Fibroblast of lung (primary cell): Measurements from ENCODE around the gene ROBO3. TPM values are rescaled to one million over a fixed set of nuclear protein-coding genes. Genes with fewer than 3 reads are reported as not detected.

ENCODE experiments used
- DNase-seq, 2 donors: peaks; one replicate each; pipeline versions ENCODE4 v3.0.0 to v3.0.0-alpha.2; 2010; ENCODE audit warnings: low read depth in 2 of 2
- H2AFZ ChIP-seq: 2 replicates; pipeline ENCODE4 v1.5.1; 2012; ENCODE audit warnings: low read length, control low read depth, inconsistent platforms
- H3K27ac ChIP-seq: 2 replicates; pipeline ENCODE4 v1.5.1; 2011; ENCODE audit warnings: low read length, control low read depth; ENCODE audit not compliant: insufficient read depth
- H3K27me3 ChIP-seq: 2 replicates; pipeline ENCODE4 v1.5.1; 2011; ENCODE audit warnings: mild to moderate bottlenecking, low read length; ENCODE audit not compliant: control insufficient read depth, insufficient read depth
- H3K36me3 ChIP-seq: 2 replicates; pipeline ENCODE4 v1.5.1; 2011; ENCODE audit warnings: low read length; ENCODE audit not compliant: control insufficient read depth, insufficient read depth
- H3K4me1 ChIP-seq: 2 replicates; pipeline ENCODE4 v1.5.1; 2011; ENCODE audit warnings: low read length; ENCODE audit not compliant: control insufficient read depth, insufficient read depth; ENCODE audit errors: extremely low read depth
- H3K4me2 ChIP-seq: 2 replicates; pipeline ENCODE4 v1.5.1; 2011; ENCODE audit warnings: low read length, control low read depth; ENCODE audit not compliant: insufficient read depth; ENCODE audit errors: extremely low read depth
- H3K4me3 ChIP-seq, 4 experiments: fragments of 200-600 bp in 1 of 4; sonication (generic) in 1 of 4; replicated peaks in 1 of 4; 2 replicates each; pipeline ENCODE4 v1.5.1; 2011 to 2016; ENCODE audit warnings: low read length in 4 of 4, low read depth in 3 of 4, mild to moderate bottlenecking in 3 of 4, control low read depth in 2 of 4, inconsistent platforms in 1 of 4, mixed read lengths in 1 of 4; ENCODE audit not compliant: insufficient read depth in 1 of 4; ENCODE audit errors: control extremely low read depth in 1 of 4
- H3K79me2 ChIP-seq: 2 replicates; pipeline ENCODE4 v1.5.1; 2012; ENCODE audit warnings: mild to moderate bottlenecking, low read length, inconsistent platforms; ENCODE audit not compliant: control insufficient read depth, insufficient read depth
- H3K9ac ChIP-seq: 2 replicates; pipeline ENCODE4 v1.5.1; 2011; ENCODE audit warnings: mild to moderate bottlenecking, low read length, control low read depth; ENCODE audit not compliant: insufficient read depth
- H3K9me3 ChIP-seq: 2 replicates; pipeline ENCODE4 v1.5.1; 2012; ENCODE audit warnings: low read depth, low read length; ENCODE audit not compliant: control insufficient read depth, insufficient read depth
- H4K20me1 ChIP-seq: 2 replicates; pipeline ENCODE4 v1.5.1; 2011; ENCODE audit warnings: low read length; ENCODE audit not compliant: control insufficient read depth, insufficient read depth; ENCODE audit errors: extremely low read depth
- EZH2 ChIP-seq: IDR thresholded peaks from 2 replicates; pipeline ENCODE4 v1.5.1; 2012; ENCODE audit warnings: low read length, control low read depth, mild to moderate bottlenecking; ENCODE audit errors: missing control alignments
- polyA plus RNA-seq, 2 donors: library from polyadenylated mRNA; depleted of rRNA in 1 of 2; stranded (reverse) in 1 of 2; unstranded in 1 of 2; fragments of >200 nt; gene quantifications; 2 replicates each; pipeline ENCODE4 v1.2.1, GENCODE V29; 2011 to 2012; ENCODE audit warnings: missing spikeins in 1 of 2
- total RNA-seq: library from RNA; depleted of rRNA; stranded (reverse); fragments of >200 nt; gene quantifications from 2 replicates; pipeline ENCODE4 v1.2.1, GENCODE V29; 2014
- TF ChIP-seq, protein P1 (sequence below), 2 donors: IDR thresholded peaks in 1 of 2; conservative IDR thresholded peaks in 1 of 2; 1 replicate in 1 of 2; 2 replicates in 1 of 2; pipeline ENCODE4 v1.5.1; 2011 to 2012; ENCODE audit warnings: low read length in 2 of 2, control low read depth in 1 of 2, inconsistent platforms in 1 of 2, low read depth in 1 of 2, mild to moderate bottlenecking in 1 of 2

ROBO3 gene
- total and polyA plus RNA-seq, 2 donors (not counting 1 experiment from before 2014, with no cell fraction given) = 7.2 to 25.4 TPM

DNA sequence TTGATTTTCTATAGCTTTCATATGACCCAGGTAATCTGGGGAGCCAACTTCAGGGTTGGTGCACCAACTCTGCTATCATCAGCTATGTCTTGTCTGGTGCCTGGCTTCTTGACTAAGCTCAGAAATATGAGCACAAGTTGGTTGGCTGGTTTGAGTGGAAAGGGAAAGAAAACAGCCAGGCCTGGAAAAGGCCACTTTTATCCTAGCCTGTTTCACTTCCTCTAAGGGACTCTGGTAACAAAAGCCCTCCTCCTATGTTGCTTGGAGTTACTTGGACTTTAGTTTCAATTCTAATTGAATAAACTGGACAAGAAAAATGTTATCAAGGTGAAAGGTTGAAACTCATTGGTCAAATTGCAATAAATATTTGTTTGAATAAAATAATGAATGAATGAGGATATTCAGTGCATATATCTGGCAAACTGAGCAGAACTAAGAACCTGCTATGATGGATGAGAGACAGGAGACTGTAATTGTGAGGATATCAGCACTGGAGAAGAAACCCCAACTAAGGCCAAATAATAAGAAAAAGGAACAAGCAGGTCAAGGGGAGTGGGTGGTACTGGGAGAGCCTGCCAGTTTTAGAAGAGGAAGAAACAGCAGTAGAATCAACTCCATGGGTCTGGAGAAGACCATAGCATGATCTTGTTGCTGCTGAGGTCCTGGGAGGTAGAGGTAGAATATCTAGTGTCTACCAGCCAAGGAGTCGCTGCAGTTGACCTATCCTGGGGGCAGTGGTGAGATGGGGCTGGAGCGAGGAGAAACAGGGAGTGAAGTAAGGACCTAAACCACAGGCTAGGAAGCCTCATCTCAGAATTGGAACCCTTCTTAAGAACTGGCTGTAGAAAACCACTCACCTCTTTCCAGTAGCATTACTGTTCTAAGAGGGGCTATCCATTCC is 24.2 kb downstream of the ROBO3 start:
- Histone ChIP-seq H3K4me1 (peaks cover 3% of the 10 kb centered on the region), H2AFZ (no peak overlapping the region), H3K9ac (no peak overlapping the region), H3K36me3 (no peaks in the 10 kb centered on the region), H3K4me3 (no peak overlapping the region), H3K4me2 (no peak overlapping the region), H4K20me1 (no peaks in the 10 kb centered on the region), H3K79me2 (no peaks in the 10 kb centered on the region), H3K9me3 (no peaks in the 10 kb centered on the region), H3K27me3 (no peaks in the 10 kb centered on the region), H3K27ac (no peak overlapping the region)
- TF ChIP-seq, protein P1, sequence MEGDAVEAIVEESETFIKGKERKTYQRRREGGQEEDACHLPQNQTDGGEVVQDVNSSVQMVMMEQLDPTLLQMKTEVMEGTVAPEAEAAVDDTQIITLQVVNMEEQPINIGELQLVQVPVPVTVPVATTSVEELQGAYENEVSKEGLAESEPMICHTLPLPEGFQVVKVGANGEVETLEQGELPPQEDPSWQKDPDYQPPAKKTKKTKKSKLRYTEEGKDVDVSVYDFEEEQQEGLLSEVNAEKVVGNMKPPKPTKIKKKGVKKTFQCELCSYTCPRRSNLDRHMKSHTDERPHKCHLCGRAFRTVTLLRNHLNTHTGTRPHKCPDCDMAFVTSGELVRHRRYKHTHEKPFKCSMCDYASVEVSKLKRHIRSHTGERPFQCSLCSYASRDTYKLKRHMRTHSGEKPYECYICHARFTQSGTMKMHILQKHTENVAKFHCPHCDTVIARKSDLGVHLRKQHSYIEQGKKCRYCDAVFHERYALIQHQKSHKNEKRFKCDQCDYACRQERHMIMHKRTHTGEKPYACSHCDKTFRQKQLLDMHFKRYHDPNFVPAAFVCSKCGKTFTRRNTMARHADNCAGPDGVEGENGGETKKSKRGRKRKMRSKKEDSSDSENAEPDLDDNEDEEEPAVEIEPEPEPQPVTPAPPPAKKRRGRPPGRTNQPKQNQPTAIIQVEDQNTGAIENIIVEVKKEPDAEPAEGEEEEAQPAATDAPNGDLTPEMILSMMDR (conservative IDR thresholded peaks at IDR 0.05 in 1 of 2, IDR thresholded peaks at IDR 0.05 in 1 of 2; ENCODE audit: low read depth in 1 of 2, low read length in 2 of 2) = no peak
- TF ChIP-seq EZH2 = no peak
- no peak for DNase-seq

DNA sequence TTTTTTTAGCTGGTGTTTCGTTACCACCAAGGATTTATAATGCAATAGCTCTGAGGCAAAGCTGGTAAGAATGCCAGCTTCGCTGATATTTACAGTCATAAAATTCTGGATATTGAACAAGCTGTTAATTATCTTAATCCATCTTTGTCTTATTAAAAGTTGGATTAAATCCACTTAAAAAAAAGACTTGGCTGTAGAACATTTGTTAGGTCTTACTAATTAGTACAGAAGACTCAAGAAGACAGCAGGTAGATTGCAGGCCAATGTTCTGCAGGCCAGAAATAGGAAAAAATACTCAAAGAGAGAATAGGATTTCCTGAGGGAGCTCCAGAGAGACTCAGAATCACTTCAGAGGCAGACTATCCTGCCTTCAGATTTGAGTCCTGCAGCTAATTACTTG is 24.9 kb downstream of the ROBO3 start:
- Histone ChIP-seq H3K27me3 (no peaks in the 10 kb centered on the region), H3K4me2 (no peak overlapping the region), H3K27ac (no peak overlapping the region), H3K9me3 (no peaks in the 10 kb centered on the region), H3K36me3 (no peaks in the 10 kb centered on the region), H3K79me2 (no peaks in the 10 kb centered on the region), H2AFZ (no peak overlapping the region), H3K4me3 (no peak overlapping the region), H3K4me1 (peaks cover 3% of the 10 kb centered on the region), H3K9ac (no peak overlapping the region), H4K20me1 (no peaks in the 10 kb centered on the region)
- no peak for TF ChIP-seq EZH2
- TF ChIP-seq, protein P1 (conservative IDR thresholded peaks at IDR 0.05 in 1 of 2, IDR thresholded peaks at IDR 0.05 in 1 of 2; ENCODE audit: low read depth in 1 of 2, low read length in 2 of 2) = no peak
- DNase-seq = no peak

DNA sequence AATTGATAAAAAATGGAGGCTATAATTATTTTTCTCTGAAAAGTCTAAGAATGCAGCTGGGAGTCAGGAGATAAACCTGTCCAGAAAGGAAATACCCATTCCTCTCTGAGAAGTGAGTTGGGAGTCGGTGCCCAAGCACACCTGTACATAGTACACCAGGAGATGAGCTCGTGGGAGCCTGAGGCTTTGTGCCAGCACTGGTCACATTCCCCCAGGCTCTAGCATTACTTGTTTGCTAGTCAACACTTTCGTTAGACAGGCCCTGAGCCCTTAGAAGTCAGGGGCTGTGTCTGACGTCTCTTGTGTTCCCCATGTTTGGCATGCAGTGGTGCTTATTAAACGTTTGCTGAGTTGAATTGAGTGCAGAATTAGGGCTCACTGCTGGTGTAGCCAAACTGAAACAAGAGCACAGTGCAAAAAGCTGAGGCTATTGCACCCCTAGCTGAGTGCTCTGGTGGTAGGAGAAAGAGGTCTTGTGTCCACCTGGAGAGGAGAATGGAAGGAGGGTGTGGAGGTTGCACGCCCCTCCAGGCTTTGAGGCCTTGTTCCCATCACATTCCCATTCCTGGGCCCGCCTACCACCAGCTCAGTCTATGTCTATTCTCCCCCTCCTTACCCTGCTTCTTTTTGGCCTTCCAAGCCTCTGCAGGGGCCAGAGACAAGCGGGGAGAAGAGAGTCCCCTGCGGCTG is 25.6 kb downstream of the ROBO3 start:
- H3K27me3 ChIP-seq = no peaks in the 10 kb centered on the region
- H3K79me2 ChIP-seq = no peaks in the 10 kb centered on the region

More for the DNA sequence above, 25.6 kb downstream of the ROBO3 start:
- Histone ChIP-seq H4K20me1 (no peaks in the 10 kb centered on the region), H3K4me1 (peaks cover 3% of the 10 kb centered on the region), H3K4me3 (no peak overlapping the region), H3K27ac (no peak overlapping the region), H3K9ac (no peak overlapping the region), H3K36me3 (no peaks in the 10 kb centered on the region), H3K9me3 (no peaks in the 10 kb centered on the region), H3K4me2 (no peak overlapping the region), H2AFZ (no peak overlapping the region)
- DNase-seq = no peak
- no peak for TF ChIP-seq EZH2
- TF ChIP-seq, protein P1 (conservative IDR thresholded peaks at IDR 0.05 in 1 of 2, IDR thresholded peaks at IDR 0.05 in 1 of 2; ENCODE audit: low read depth in 1 of 2, low read length in 2 of 2) = no peak
